Adipocyte (in vitro differentiated cells): ENCODE measurements around the gene HIBCH.
"Not testable (repeated sequence)": the region's sequence is repeated elsewhere in the genome, so short reads cannot be mapped to it uniquely, and the experiment has no call there.

Experiments
- DNase-seq: peaks from one replicate; pipeline ENCODE4 v3.0.0-alpha.2; 2015; ENCODE audit warnings: low read depth
- H3K27me3 ChIP-seq: replicated peaks from 2 replicates; pipeline ENCODE4 v1.7.0; 2013; ENCODE audit warnings: mild to moderate bottlenecking, low read length, moderate library complexity; ENCODE audit not compliant: control insufficient read depth, insufficient read depth
- H3K36me3 ChIP-seq: 2 replicates; pipeline ENCODE4 v1.7.0; 2013; ENCODE audit warnings: low read length, mild to moderate bottlenecking, moderate library complexity; ENCODE audit not compliant: control insufficient read depth, insufficient read depth, severe bottlenecking
- H3K4me1 ChIP-seq: 2 replicates; pipeline ENCODE4 v1.7.0; 2013; ENCODE audit warnings: mild to moderate bottlenecking, low read length, moderate library complexity; ENCODE audit not compliant: control insufficient read depth, insufficient read depth
- H3K4me3 ChIP-seq: 2 replicates; pipeline ENCODE4 v1.7.0; 2013; ENCODE audit warnings: mild to moderate bottlenecking, low read length, moderate library complexity
- H3K9ac ChIP-seq: 2 replicates; pipeline ENCODE4 v1.7.0; 2013; ENCODE audit warnings: mild to moderate bottlenecking, low read length, moderate library complexity
- H3K9me3 ChIP-seq: 2 replicates; pipeline ENCODE4 v1.7.0; 2013; ENCODE audit warnings: mild to moderate bottlenecking, low read length, moderate library complexity; ENCODE audit not compliant: control insufficient read depth

Gene HIBCH

DNA sequence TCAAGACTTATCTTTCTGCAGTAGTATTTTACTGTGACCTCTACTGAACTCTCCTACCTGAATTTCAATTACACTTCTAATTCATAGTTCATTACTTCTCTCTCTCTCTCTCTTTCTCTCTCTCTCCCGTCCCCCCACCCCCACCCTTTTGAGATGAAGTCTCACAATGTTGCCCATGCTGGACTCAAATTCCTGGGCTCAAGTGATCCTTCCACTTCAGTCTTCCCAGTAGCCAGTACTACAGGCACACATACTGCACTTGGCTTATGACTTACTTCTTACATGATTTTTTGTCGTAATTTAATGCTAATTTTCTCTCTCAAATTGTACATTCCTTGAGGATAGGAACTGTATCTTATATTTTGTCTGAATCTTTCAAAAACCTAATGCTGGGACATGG, 6.0 kb upstream of the HIBCH start:
- no peaks in the 10 kb centered on the region for H3K36me3 ChIP-seq
- no peaks in the 10 kb centered on the region for H3K9me3 ChIP-seq
- H3K4me3 ChIP-seq, result no peak overlapping the region
- DNase-seq, result no peak
- no peaks in the 10 kb centered on the region for H3K27me3 ChIP-seq
- no peaks in the 10 kb centered on the region for H3K4me1 ChIP-seq
- H3K9ac ChIP-seq, result no peak overlapping the region

DNA sequence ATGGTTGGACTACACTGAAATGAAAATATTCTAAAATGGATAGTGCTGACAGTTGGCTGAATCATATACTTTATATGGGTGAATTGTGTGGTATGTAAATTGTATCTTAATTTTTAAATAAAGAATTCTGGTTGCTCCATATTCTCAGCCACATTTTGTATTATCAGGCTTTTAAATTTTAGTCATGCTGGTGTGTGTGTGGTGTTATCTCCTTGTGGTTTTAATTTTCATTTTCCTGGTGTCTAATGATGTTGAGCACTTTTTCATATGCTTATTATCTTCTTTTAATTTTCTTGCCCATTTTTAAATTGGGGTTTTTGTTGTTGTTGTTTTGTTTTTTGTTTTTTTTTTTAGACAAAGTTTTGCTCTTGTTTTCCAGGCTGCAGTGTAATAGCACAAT, 3.8 kb upstream of the HIBCH start:
- Histone ChIP-seq H3K9ac (no peak overlapping the region), H3K4me3 (no peak overlapping the region), H3K9me3 (no peaks in the 10 kb centered on the region), H3K27me3 (no peaks in the 10 kb centered on the region), H3K4me1 (peaks cover 9% of the 10 kb centered on the region), H3K36me3 (no peaks in the 10 kb centered on the region)
- DNase-seq, result no peak

DNA sequence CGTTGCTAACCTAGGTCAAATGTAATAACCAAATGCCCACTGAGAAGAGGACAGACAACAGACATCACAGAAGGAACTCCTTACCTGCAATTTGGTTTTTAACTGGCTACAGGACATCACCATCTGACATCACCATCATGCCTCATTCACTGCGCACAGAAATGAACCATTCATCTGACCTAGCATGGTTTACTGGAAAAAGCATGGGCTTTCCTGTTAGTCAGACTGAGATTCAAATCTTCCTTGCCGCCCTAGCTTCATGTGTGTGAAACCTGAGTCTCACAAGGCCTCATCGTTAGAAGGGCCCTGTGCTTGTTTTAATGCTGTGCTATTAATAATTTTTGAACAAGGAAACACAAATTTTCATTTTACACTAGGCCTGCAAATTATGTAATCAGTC, 1.1 kb upstream of the HIBCH start:
- H3K4me1 ChIP-seq, result peaks cover 32% of the 10 kb centered on the region
- no peaks in the 10 kb centered on the region for H3K9me3 ChIP-seq
- no peak for DNase-seq
- H3K36me3 ChIP-seq, result no peaks in the 10 kb centered on the region
- no peak overlapping the region for H3K4me3 ChIP-seq
- peak overlapping the region; percentile 93 for H3K9ac ChIP-seq
- H3K27me3 ChIP-seq, result no peaks in the 10 kb centered on the region

DNA sequence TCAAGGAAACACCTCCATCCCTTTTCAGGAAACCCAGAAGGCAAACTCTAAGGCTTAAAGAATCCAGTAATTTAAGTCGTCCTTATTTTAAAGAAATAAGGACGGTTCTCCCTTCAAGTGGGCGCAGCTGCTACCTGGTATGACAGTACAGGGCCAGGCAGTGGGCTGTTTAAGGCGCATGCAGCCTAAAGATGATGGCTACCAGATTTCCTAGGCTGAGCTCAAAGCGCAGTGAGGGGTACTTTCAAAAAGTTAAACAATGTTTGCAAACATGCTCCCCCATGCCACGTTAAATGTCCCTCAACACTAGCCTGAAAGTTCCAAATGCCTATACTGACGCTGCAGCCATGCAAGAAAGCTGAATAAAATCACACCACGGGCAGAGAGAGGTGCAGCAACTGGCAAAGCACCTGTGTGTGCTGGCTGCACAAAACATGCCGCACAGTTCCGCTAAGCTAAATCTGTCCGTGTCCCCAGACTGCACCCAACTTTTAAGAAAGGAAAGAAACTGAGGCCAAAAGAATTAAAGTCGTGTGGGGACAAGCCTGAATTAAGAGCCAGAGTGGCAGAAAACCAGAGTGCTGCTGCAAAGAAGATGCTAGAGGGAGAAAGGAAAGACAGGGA, 583 bp downstream of the HIBCH start:
- H3K4me3 ChIP-seq, result peak overlapping the region; percentile 97
- H3K9me3 ChIP-seq, result no peaks in the 10 kb centered on the region
- no peaks in the 10 kb centered on the region for H3K36me3 ChIP-seq
- peaks cover 40% of the 10 kb centered on the region for H3K4me1 ChIP-seq
- no peaks in the 10 kb centered on the region for H3K27me3 ChIP-seq
- DNase-seq, result peak; percentile 45
- peak overlapping the region; percentile 93 for H3K9ac ChIP-seq

DNA sequence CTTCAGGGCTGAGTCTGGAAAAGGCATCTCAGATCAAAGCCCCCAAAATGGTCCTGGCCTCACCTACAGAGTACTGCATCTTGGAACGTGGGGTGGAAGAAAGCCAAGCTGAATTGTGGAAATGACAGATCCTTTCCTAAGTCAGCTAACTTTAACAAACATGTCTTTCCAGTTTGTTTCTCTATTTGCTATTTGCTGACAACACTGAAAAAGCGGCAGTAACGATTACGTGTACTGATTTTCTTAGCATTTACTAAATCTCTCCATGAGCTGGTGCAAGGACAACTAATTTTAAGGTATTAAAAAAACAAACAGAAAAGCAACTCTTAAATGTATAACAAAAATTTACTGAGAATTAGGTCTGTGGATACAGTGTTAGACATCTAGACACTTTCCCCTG, 1.1 kb downstream of the HIBCH start:
- peak overlapping the region; percentile 97 for H3K4me3 ChIP-seq
- H3K27me3 ChIP-seq, result no peaks in the 10 kb centered on the region
- no peaks in the 10 kb centered on the region for H3K9me3 ChIP-seq
- H3K4me1 ChIP-seq, result peaks cover 45% of the 10 kb centered on the region
- peak; percentile 11 for DNase-seq
- peak overlapping the region; percentile 93 for H3K9ac ChIP-seq
- no peaks in the 10 kb centered on the region for H3K36me3 ChIP-seq

DNA sequence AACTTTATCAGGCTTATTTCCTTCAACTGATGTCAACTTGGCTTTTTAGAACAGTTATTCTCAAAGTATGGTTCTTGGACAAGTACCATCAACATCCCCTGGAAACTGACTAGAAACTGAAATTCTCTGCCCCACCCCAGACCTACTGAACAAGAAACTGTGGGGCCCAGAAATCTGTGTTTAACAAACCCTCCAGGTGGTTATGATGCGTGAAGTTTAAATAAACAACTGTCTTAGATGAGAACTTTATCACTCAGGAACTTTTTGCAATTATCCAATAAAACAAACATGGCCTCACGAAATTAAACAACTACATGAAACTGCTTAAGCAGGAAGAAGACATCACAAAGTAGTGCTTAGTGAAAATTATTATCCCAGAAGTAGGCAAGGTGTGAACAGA, 4.4 kb downstream of the HIBCH start:
- H3K27me3 ChIP-seq, result no peaks in the 10 kb centered on the region
- peaks cover 43% of the 10 kb centered on the region for H3K4me1 ChIP-seq
- no peak overlapping the region for H3K4me3 ChIP-seq
- no peak for DNase-seq
- H3K36me3 ChIP-seq, result peaks cover 9% of the 10 kb centered on the region
- no peaks in the 10 kb centered on the region for H3K9me3 ChIP-seq
- peak overlapping the region; percentile 48 for H3K9ac ChIP-seq

DNA sequence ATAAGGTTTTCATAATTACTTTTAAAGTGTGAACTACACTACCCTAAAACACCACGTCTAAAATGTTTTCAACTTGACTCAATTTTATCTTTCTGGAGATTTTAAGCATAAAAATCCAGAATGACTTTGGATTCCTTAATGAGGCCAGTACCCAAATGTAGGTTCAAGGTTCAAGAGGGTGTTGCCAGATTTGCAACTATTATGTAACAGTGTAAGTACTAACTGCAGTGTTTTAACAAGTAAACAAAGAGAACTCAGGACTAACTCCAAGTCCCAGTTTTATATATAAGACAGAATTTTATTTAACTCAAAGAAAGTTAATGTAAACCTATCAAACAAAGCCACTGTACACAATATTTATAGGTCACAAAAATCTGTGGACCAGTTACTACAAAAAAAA, 5.7 kb downstream of the HIBCH start:
- peak overlapping the region; percentile 25 for H3K9ac ChIP-seq
- H3K4me1 ChIP-seq, result peaks cover 40% of the 10 kb centered on the region
- peaks cover 17% of the 10 kb centered on the region for H3K36me3 ChIP-seq
- DNase-seq, result no peak
- no peak overlapping the region for H3K4me3 ChIP-seq
- H3K27me3 ChIP-seq, result no peaks in the 10 kb centered on the region
- no peaks in the 10 kb centered on the region for H3K9me3 ChIP-seq

DNA sequence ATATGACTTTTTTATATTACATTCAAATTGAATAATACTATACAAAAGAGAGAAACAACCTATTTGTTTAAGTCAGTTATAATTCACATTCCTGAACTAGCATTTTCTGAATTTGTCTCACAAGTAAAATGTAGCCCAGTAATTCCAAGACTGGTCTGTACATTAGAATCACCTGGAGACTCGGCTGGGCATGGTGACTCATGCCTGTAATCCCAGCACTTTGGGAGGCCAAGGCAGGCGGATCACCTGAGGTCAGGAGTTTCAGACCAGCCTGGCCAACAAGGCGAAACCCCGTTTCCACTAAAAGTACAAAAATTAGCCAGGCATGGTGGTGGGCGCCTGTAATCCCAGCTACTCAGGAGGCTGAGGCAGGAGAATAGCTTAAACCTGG, 7.0 kb downstream of the HIBCH start:
- not testable (repeated sequence) for H3K27me3 ChIP-seq, H3K4me3 ChIP-seq, H3K9me3 ChIP-seq, H3K9ac ChIP-seq, DNase-seq
- Histone ChIP-seq H3K4me1 (peaks cover 31% of the 10 kb centered on the region), H3K36me3 (peaks cover 23% of the 10 kb centered on the region)

DNA sequence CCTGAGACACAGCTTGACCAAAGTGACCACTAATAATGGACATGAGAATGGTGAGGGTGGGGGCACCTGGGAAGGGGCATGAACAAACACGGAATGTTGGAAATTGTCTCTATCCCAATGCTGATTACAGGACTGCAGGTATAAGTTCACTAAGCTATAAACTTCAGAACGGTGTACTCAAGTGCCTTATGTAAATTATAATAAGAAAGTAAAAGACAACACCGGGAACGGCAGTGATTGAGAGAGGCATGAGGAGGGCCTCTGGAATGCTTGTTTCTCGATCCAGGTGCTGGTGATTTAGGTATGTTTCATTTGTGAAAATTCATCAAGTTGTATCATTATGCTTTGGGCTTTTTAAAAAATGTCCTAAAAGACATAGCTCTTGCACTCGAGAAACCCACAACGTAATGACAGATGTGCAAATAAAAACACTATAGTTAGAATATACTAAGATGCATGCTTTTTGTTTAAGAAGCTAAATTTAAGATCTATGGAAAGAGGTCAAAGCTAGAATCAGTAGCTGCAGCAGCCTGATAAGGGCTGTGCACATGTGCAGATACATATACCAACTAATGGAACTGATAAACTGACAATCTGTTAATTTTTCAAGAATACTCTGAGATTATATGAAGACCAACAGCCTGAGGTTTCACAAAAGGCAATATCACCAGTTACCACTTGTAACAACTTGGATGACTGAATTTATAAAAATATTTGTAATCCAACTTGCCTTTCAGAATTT, 7.6 kb downstream of the HIBCH start:
- Histone ChIP-seq H3K9ac (no peak overlapping the region), H3K4me3 (no peak overlapping the region), H3K9me3 (no peaks in the 10 kb centered on the region), H3K4me1 (peaks cover 27% of the 10 kb centered on the region), H3K36me3 (peaks cover 28% of the 10 kb centered on the region), H3K27me3 (no peaks in the 10 kb centered on the region)
- no peak for DNase-seq

DNA sequence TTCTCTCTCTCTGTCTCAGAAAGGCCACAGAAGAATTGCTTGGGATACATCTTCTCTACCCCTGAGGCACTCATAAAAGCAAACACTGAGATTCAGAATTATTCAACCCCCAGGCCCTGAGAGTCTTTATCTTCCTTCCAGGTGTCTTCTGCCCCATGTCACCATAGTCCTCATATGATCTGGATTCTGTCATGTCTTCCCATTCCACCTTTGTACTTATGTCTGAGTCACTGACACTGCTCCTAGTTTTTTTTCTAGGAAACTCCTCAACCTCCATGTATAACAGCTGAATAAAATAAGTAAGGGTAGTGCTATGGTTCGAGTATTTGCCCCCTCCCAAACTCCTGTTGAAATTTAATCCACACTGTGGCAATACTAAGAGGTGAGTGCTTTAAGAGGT, 11.6 kb downstream of the HIBCH start:
- Histone ChIP-seq H3K9me3 (no peaks in the 10 kb centered on the region), H3K27me3 (no peaks in the 10 kb centered on the region), H3K4me3 (no peak overlapping the region), H3K4me1 (no peaks in the 10 kb centered on the region), H3K36me3 (peaks cover 33% of the 10 kb centered on the region), H3K9ac (no peak overlapping the region)
- no peak for DNase-seq

DNA sequence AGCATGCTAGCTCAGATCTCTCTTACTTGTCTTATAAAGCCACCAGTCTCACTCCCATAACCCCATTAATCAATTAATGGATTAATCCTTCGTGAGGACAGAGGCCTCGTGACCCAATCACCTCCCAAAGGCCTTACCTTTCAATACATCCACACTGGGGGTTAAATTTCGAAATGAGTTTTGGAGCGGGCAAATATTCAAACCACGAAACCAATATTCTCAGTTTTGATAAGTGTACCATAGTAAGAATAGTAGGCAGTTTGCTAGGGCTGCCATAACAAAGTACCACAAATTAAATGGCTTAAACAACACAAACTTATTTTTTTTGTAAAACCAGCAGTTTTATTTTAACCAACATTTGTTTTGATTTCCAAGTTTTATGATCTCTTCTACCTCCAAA, 15.2 kb downstream of the HIBCH start:
- H3K4me3 ChIP-seq, result no peak overlapping the region
- peaks cover 26% of the 10 kb centered on the region for H3K36me3 ChIP-seq
- DNase-seq, result no peak
- H3K27me3 ChIP-seq, result no peaks in the 10 kb centered on the region
- H3K4me1 ChIP-seq, result no peaks in the 10 kb centered on the region
- H3K9me3 ChIP-seq, result no peaks in the 10 kb centered on the region
- no peak overlapping the region for H3K9ac ChIP-seq

DNA sequence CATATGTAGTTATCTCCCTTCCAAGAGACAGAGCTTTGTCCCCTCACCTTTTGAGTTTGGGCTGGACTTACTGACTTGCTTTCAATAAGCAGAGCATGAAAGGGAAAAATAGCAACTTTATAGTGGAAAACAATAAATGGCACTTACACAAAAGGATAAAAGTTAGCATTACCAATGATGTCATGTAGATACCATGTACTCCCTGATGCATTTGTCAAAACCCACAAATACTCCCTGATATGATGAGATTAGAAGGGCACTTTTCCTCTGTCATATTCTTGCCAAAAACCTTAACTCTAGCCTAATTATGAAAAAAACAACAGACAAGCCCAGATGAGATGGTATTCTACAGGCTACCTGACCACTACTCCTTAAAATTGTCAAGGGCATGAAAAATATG, 16.0 kb downstream of the HIBCH start:
- H3K36me3 ChIP-seq, result peaks cover 23% of the 10 kb centered on the region
- H3K4me3 ChIP-seq, result no peak overlapping the region
- no peak for DNase-seq
- H3K4me1 ChIP-seq, result no peaks in the 10 kb centered on the region
- H3K27me3 ChIP-seq, result no peaks in the 10 kb centered on the region
- no peak overlapping the region for H3K9ac ChIP-seq
- no peaks in the 10 kb centered on the region for H3K9me3 ChIP-seq
